ENCODE measurements around the gene IL18. TPM values are rescaled to one million over a fixed set of nuclear protein-coding genes. Genes with fewer than 3 reads are reported as not detected.
"Not testable (repeated sequence)": the region's sequence is repeated elsewhere in the genome, so short reads cannot be mapped to it uniquely, and the experiment has no call there.

IL18 gene
- total RNA-seq, 4 donors from 2014 or later: 10.4 to 70.9 (median 30.8) TPM

- TF ChIP-seq CTCF (IDR thresholded peaks at IDR 0.05): no peak
- DNase-seq (ENCODE audit: low spot score) (no peak), ATAC-seq (ENCODE audit: low FRiP score) (no peak)
Observed at GRCh38 chr11:112172362-112172994, 8.6 kb upstream of the IL18 start.

GRCh38 chr11:112167145-112167544 is 3.3 kb upstream of the IL18 start, which contains the start of gene TEX12:
TSS of gene TEX12 (plus strand) at chr11:112167372. CDS start at chr11:112169269, 1,897 bp downstream.
- no peak for TF ChIP-seq CTCF (IDR thresholded peaks at IDR 0.05)
- ATAC-seq (ENCODE audit: low FRiP score) (no peak), DNase-seq (ENCODE audit: low spot score) (no peak)

GRCh38 chr11:112166562-112166961 is 2.7 kb upstream of the IL18 start:
- no peak for DNase-seq (ENCODE audit: low spot score)
- TF ChIP-seq CTCF (IDR thresholded peaks at IDR 0.05): no peak
- peak; percentile 58 for ATAC-seq (ENCODE audit: low FRiP score)

- DNase-seq (ENCODE audit: low spot score): no peak
- no peak for ATAC-seq (ENCODE audit: low FRiP score)
- TF ChIP-seq CTCF (IDR thresholded peaks at IDR 0.05): no peak
Observed at GRCh38 chr11:112165049-112165448, 1.2 kb upstream of the IL18 start.

- peak; percentile 26 for ATAC-seq (ENCODE audit: low FRiP score)
- no peak for DNase-seq (ENCODE audit: low spot score)
- no peak for TF ChIP-seq CTCF (IDR thresholded peaks at IDR 0.05)
Observed at GRCh38 chr11:112162761-112163546, 940 bp downstream of the IL18 start.

GRCh38 chr11:112162200-112162599 is 1.7 kb downstream of the IL18 start:
- not testable (repeated sequence) for ATAC-seq (ENCODE audit: low FRiP score); DNase-seq (ENCODE audit: low spot score)

GRCh38 chr11:112161012-112161411 is 2.9 kb downstream of the IL18 start:
- ATAC-seq (ENCODE audit: low FRiP score) (no peak), DNase-seq (ENCODE audit: low spot score) (no peak)
- TF ChIP-seq CTCF (IDR thresholded peaks at IDR 0.05): no peak

All from omental fat pad (tissue), 4 donors.